Measurements from ENCODE around the gene E4F1.

Gene E4F1

GRCh38 chr16:2278956-2279800 is 55.8 kb downstream of the E4F1 start:
- Histone ChIP-seq H3K9me3 (ENCODE audit: control insufficient read depth, insufficient read depth, low read length) (no peaks in the 10 kb centered on the region), H3K36me3 (ENCODE audit: control insufficient read depth, low read length) (no peaks in the 10 kb centered on the region), H3F3A (ENCODE audit: control insufficient read depth, insufficient read depth) (no peaks in the 10 kb centered on the region), H3K9me2 (replicated peaks; ENCODE audit: control insufficient read depth, low read length) (no peaks in the 10 kb centered on the region), H3K4me1 (ENCODE audit: control insufficient read depth, low read length) (no peaks in the 10 kb centered on the region), H3K79me2 (ENCODE audit: control insufficient read depth, low read length) (no peaks in the 10 kb centered on the region), H3K27me3 (ENCODE audit: control insufficient read depth, low read length) (peaks cover 3% of the 10 kb centered on the region; the same call in 1 of the 2 replicates), H3K4me3 (ENCODE audit: low read length) (no peak overlapping the region), H3K4me2 (ENCODE audit: low read length) (no peak overlapping the region), H3K27ac (ENCODE audit: low read depth, low read length) (no peak overlapping the region), H4K20me1 (ENCODE audit: control insufficient read depth, insufficient read depth, low read depth, low read length) (no peaks in the 10 kb centered on the region)
- no peak for TF ChIP-seq CTCF (IDR thresholded peaks at IDR 0.05; ENCODE audit: low read depth, low read length, poor library complexity, severe bottlenecking)
- no peak for TF ChIP-seq EZH2phosphoT487 (IDR thresholded peaks at IDR 0.05; ENCODE audit: borderline replicate concordance, low read length)

DNA sequence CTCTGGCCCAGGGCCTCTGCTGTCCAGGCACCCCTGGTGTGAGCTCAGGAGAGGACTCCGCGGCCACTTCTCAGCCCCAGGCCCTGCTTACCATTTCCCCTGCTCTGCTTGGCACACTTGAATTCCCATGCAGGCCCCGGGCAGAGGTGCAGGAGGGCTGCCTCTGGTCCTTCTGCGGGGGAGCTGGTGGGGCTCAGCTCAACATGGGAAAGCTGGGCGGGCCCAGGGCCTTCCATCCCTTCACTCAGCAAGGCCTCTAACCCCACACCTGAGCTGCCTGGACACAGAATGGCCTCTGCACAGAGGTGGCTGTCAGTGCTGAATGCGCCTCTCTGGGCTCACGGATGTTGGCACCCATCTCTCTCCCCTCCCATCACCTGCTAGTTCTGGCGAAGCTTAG is 57.1 kb downstream of the E4F1 start:
- Histone ChIP-seq H3K4me2 (ENCODE audit: low read length) (no peak overlapping the region), H3K36me3 (ENCODE audit: control insufficient read depth, low read length) (no peaks in the 10 kb centered on the region)

DNA sequence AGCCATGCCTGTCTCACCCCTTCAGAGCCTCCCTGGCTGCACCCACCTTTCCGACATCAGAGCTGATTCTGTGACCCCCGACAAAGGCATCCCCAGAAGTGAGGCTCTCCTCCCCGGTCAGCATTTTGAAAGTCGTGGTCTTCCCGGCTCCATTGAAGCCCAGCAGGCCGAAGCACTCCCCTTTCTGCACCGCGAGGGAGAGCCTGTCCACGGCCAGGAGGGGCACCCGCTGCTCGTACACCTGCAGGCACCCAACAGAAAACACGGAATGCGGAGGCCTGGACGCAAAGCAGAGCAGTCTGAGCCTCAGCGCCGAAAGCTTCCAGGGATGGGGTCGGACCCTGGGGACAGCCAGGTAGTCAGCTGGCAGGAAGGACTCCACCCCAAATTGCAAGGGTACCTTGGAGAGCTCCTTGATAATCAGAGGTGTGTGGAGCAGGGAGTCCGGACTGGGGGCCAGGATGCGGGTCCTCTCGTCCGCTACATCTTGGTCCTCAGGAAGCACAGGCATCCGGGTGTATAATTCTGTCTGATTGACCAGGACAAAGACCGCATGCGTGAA is 57.7 kb downstream of the E4F1 start:
- Histone ChIP-seq H4K20me1 (ENCODE audit: control insufficient read depth, insufficient read depth, low read depth, low read length) (no peaks in the 10 kb centered on the region), H3K4me3 (ENCODE audit: low read length) (no peak overlapping the region), H3K4me1 (ENCODE audit: control insufficient read depth, low read length) (no peaks in the 10 kb centered on the region), H3K9me3 (ENCODE audit: control insufficient read depth, insufficient read depth, low read length) (no peaks in the 10 kb centered on the region), H3K27ac (ENCODE audit: low read depth, low read length) (no peak overlapping the region), H3K79me2 (ENCODE audit: control insufficient read depth, low read length) (no peaks in the 10 kb centered on the region), H3F3A (ENCODE audit: control insufficient read depth, insufficient read depth) (no peaks in the 10 kb centered on the region), H3K36me3 (ENCODE audit: control insufficient read depth, low read length) (no peaks in the 10 kb centered on the region), H3K4me2 (ENCODE audit: low read length) (no peak overlapping the region), H3K27me3 (ENCODE audit: control insufficient read depth, low read length) (peaks cover 3% of the 10 kb centered on the region; the same call in 1 of the 2 replicates), H3K9me2 (replicated peaks; ENCODE audit: control insufficient read depth, low read length) (no peaks in the 10 kb centered on the region)
- no peak for TF ChIP-seq CTCF (IDR thresholded peaks at IDR 0.05; ENCODE audit: low read depth, low read length, poor library complexity, severe bottlenecking)
- TF ChIP-seq EZH2phosphoT487 (IDR thresholded peaks at IDR 0.05; ENCODE audit: borderline replicate concordance, low read length) = no peak

More for the DNA sequence above, 57.1 kb downstream of the E4F1 start:
- no peaks in the 10 kb centered on the region for H4K20me1 ChIP-seq (ENCODE audit: control insufficient read depth, insufficient read depth, low read depth, low read length)
- no peak overlapping the region for H3K27ac ChIP-seq (ENCODE audit: low read depth, low read length)
- H3K79me2 ChIP-seq (ENCODE audit: control insufficient read depth, low read length) = no peaks in the 10 kb centered on the region
- H3K27me3 ChIP-seq (ENCODE audit: control insufficient read depth, low read length) = peaks cover 3% of the 10 kb centered on the region; the same call in 1 of the 2 replicates
- TF ChIP-seq EZH2phosphoT487 (IDR thresholded peaks at IDR 0.05; ENCODE audit: borderline replicate concordance, low read length) (no peak), CTCF (IDR thresholded peaks at IDR 0.05; ENCODE audit: low read depth, low read length, poor library complexity, severe bottlenecking) (no peak)
- no peak overlapping the region for H3K4me3 ChIP-seq (ENCODE audit: low read length)
- H3K9me3 ChIP-seq (ENCODE audit: control insufficient read depth, insufficient read depth, low read length) = no peaks in the 10 kb centered on the region
- no peaks in the 10 kb centered on the region for H3K9me2 ChIP-seq (replicated peaks; ENCODE audit: control insufficient read depth, low read length)
- no peaks in the 10 kb centered on the region for H3F3A ChIP-seq (ENCODE audit: control insufficient read depth, insufficient read depth)
- no peaks in the 10 kb centered on the region for H3K4me1 ChIP-seq (ENCODE audit: control insufficient read depth, low read length)
